HG02798 (cell line): ENCODE results near the gene PA2G4.
"Not testable (repeated sequence)": the region's sequence is repeated elsewhere in the genome, so short reads cannot be mapped to it uniquely, and the experiment has no call there.

Experiments
- ATAC-seq: cut with Tn5 transposase; IDR thresholded peaks from one replicate; pipeline ENCODE4 v1.9.1; 2021; ENCODE audit warnings: mild to moderate bottlenecking; ENCODE audit not compliant: unreplicated experiment, poor library complexity

Gene PA2G4

DNA sequence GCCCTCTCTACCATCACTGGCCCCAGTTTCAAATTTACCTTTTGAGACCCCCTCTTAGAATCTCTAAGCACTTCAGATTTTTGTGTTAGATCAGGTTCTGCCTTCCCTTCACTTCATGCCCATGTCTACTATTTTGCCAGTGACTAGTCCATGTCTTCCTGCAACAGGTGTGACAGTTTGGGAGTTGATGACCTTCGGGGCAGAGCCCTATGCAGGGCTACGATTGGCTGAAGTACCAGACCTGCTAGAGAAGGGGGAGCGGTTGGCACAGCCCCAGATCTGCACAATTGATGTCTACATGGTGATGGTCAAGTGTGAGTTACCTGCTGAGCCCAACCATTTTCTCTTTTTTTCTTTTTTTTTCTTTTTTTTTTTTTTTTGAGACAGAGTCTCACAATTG lies 5.8 kb upstream of the PA2G4 start:
- no peak for ATAC-seq

DNA sequence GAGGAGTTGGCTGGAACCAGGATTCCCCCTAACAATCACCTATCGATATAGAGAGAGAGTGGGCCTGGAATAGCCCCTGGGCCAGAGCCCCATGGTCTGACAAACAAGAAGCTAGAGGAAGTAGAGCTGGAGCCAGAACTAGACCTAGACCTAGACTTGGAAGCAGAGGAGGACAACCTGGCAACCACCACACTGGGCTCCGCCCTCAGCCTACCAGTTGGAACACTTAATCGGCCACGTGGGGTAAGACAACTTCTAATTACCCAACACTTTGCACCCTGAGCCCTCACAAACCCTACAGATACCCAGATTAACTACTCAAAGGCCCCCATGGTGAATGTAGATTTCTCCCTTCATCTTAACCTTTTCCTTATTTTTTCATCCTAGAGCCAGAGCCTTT lies 4.6 kb upstream of the PA2G4 start:
- no peak for ATAC-seq

DNA sequence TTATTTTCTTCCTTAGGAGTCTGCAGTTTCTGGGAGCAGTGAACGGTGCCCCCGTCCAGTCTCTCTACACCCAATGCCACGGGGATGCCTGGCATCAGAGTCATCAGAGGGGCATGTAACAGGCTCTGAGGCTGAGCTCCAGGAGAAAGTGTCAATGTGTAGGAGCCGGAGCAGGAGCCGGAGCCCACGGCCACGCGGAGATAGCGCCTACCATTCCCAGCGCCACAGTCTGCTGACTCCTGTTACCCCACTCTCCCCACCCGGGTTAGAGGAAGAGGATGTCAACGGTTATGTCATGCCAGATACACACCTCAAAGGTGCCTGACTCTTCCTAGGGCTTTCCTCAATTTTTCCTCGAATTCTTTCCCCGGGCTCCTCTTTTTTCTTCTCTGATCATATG lies 3.3 kb upstream of the PA2G4 start:
- no peak for ATAC-seq

DNA sequence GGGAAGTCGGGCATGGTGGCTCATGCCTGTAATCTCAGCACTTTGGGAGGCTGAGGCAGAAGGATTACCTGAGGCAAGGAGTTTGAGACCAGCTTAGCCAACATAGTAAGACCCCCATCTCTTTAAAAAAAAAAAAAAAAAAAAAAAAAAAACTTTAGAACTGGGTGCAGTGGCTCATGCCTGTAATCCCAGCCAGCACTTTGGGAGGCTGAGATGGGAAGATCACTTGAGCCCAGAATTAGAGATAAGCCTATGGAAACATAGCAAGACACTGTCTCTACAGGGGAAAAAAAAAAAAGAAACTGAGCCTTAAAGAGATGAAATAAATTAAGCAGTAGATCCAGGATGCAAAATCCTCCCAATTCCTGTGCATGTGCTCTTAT lies 1.7 kb upstream of the PA2G4 start:
- no peak for ATAC-seq

DNA sequence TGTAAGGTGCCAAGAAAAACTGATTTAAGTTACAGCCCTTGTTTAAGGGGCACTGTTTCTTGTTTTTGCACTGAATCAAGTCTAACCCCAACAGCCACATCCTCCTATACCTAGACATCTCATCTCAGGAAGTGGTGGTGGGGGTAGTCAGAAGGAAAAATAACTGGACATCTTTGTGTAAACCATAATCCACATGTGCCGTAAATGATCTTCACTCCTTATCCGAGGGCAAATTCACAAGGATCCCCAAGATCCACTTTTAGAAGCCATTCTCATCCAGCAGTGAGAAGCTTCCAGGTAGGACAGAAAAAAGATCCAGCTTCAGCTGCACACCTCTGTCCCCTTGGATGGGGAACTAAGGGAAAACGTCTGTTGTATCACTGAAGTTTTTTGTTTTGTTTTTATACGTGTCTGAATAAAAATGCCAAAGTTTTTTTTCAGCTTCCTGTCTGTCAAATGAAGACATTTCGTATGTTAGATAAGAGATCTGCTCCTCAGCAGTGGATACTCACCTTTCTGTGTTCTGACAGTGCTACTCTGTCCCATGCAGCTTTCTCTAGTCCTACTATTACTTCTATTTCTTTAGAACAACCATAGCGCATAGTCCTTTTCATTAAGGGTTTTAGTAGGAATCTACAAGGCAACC lies 1.2 kb upstream of the PA2G4 start:
- no peak for ATAC-seq

DNA sequence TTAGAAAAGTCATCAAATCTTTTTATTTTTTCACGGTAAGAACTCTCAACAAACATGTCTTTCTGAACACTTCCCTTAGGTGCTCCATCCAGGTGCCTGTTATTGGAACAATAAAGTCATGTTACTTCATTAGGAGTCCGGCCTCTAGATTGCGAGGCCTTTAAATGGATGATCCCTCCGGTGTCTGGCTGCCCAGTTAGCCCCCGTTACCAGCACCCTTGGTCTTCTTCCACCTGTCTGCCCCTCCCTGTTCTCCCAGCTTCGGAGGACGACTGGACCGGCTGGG lies 593 bp upstream of the PA2G4 start:
- ATAC-seq, result no peak

DNA sequence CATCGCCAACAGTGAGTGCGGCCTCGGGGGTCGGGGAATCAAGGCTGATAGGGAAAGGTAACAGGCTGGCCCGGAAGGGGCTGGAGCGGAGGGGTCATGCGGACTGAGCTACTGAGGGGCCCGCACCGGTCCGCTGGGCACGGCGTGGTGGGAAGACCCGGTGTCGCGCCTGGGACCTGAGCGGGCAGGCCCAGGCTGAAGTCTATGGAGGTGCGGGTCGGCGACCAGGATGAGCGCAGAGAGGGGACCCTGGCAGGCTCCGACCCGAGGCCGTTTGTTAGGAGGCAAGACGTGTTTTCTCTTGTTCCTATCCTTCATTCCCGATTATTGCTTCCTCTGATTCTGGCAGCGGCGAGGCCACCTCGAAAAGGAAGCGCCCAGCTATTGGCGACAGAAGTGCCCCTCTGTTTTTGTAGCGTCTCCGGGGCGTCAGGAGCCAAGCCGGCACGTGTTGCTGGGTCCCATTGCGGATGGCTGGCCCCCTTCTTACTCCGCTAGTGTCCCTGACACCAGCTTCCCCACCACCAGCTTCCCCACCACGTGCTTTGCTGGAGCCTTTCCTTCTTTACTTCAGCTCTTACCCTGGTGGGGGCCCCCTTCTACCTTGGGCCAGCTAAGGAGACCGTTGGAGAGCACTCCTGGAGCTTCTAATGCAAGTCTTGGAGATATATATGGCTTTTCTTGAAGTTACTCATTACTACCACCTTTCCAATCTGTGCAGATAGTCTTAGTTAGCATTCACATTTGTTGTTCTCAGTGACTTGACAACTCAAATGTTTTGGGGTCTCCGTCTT lies 653 bp downstream of the PA2G4 start:
- peak; percentile 11 for ATAC-seq

DNA sequence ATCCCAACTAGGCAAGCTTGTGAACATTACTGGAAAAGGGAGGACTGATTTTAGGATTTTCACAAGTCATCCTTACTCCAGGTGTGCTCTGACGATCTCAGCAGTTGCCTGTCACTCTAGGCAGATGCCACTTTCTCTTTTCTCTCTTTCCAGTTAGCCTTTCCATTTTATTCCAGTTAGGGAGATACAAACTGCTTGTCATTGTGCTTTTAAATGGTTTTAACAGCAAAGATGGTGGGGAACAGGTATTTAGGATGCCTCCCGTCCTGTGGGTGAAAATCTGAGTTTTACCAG lies 1.2 kb downstream of the PA2G4 start:
- no peak for ATAC-seq

DNA sequence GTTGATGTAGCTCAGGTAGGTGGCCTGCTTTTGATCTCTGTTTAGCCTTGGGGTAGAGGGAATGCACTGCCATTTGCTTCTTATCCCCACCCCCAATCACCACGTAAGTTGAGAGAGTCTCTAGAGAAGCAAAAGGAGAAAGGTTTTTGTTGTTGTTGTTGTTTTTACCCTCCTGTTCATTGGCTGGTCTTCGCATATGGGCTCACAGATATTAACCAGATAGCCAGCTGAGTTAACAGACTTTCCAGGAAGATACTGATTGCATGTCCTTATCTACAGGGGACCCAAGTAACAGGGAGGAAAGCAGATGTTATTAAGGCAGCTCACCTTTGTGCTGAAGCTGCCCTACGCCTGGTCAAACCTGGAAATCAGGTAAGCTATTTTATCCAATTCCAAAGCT lies 2.9 kb downstream of the PA2G4 start:
- ATAC-seq, result no peak

DNA sequence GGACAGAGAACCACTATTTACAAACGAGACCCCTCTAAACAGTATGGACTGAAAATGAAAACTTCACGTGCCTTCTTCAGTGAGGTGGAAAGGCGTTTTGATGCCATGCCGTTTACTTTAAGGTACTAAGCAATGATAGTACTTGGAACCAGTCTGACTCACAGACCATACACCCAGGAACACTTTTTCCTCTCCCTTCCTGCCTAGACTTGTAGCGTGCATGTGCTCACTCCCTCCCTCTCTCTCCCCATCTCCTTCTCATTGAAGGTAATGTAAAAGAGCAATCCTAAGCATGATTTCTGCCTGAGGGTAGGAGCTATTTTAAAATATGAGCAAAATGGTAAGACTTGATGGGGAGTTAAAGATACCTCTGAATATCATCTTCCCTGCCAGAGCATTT lies 6.2 kb downstream of the PA2G4 start:
- ATAC-seq, result no peak

DNA sequence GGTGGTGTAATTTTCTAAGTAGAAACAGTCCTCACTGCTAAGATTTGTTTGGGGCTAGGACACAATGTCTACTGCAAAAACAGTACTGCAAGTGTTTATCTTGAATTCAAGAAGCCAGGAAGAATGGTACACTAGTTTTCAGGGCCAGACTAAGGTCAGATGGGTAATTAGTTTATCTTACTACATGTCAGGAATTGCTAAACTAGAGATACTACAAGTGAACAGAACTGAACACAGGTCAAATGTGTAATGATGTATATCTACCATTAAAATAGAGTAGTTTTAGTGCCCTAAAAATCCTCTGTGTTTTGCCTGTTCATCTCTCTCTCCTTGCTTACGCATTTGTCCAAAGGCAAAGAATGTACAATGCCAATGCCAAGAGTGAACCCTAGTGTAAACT lies 9.7 kb downstream of the PA2G4 start:
- no peak for ATAC-seq

DNA sequence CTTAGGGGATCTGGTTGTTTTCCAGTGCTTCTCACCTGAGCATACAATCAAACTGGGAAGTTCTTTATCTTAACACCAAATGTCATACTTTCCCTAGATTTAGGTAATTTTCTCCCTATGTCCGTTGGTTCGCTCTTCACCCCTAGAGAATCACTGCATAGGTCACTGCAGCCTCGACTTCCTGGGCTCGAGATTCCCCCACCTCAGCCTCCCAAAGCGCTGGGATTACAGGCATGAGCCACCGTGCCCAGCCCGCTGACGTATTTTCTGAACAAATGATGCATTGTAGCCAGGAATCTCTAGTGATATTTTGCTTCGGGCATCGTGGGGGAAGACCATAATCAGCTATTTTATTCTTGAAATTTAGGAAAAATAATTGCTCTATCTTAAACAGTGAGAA lies 11.0 kb downstream of the PA2G4 start:
- ATAC-seq, result no peak

DNA sequence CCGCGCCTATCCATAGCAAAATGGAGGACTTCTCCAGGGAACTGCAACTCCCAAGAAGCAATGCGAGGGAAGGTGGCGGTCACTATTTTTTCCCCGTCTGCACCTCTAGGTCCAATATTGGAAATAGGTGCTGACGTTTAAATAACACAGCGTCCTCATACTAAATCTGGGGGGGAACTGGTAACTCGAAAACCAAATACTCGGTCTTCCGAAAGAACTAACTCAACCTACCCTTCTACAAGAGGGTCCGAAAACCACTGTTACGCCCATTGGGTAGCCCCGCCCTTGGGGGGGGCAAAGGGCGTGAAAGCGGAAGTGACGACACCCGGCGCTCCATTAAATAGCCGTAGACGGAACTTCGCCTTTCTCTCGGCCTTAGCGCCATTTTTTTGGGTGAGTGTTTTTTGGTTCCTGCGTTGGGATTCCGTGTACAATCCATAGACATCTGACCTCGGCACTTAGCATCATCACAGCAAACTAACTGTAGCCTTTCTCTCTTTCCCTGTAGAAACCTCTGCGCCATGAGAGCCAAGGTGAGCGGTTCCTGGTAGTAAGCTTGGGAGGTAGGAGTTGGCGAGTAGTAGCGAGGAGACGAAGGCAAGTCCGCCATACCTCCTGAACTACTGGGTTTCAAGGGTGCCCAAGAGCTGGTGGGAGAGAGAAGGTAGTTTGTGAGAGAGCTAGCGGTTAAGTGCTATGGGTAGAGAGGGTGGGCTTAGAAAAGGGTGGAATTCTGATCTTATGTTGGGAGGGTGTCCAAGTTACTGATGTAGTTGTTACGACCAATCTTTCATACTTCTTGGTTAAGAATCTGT lies 12.1 kb downstream of the PA2G4 start, which contains the start of gene RPL41:
Gene RPL41 (plus strand): TSS at position 367 of the 815 bp plus-strand sequence.
- peak; percentile 52 for ATAC-seq

DNA sequence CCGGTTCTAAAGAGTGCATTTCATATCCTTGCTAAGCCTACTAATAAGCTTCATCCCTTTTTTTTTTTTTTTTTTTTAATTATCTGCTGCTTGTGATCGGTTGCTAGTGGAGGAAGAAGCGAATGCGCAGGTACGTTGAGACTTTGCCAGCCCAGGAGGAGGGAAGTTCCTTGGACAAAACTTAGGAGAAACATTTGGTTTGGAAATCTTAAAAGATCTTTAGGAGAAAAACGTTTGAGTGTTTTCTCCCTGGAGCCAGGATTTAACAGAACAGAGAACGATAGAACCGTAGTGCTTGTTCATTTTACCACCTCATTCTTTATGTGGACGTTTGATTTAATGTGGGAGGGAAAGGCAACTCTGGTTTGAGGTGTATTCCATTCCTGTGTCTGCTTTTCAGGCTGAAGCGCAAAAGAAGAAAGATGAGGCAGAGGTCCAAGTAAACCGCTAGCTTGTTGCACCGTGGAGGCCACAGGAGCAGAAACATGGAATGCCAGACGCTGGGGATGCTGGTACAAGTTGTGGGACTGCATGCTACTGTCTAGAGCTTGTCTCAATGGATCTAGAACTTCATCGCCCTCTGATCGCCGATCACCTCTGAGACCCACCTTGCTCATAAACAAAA lies 12.8 kb downstream of the PA2G4 start:
- ATAC-seq, result not testable (repeated sequence)

DNA sequence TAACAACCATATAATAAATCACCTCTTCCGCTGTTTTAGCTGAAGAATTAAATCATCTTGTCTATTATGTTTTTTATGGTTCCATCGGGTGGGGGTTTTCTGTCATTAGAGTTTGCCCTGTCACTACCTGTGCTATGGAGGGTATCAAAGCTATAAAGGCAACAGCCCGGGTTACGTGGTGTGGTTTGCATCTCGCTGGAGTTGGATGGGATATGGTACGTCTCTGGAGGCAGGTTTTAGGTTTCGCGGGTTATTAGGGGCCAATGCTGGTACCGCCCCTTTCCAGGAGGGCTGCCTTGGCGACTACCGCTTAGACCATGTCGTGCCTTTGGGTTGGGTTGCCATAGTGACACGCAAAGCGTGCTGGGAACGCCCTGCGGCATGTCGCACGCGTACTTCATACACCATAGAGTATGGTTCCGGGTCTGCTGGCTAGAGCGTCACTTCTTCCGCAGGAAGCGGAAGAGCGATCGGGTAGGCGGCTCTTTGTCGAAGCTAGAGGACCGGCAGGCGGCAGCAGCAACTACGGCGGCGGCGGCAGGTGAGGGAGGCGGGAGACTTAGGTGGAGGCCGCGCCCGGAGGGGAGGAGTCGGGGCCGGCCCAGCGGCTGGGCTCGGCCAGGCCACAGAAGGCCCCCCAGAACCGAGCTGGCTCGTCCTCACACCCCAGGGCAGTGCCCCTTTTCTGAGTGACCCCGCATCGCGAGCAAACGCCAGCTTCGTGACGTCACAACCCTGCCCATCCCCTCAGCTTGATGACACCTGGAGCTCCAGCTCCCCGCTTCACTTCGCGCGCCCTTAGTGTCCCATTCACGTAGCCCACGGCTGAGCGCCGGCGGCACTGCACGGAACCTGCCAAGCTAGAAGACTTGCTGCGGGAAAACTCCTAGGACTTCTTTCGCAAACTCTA lies 13.7 kb downstream of the PA2G4 start, which contains the start of gene ZC3H10:
Gene ZC3H10 (plus strand): TSS at position 489 of the 910 bp plus-strand sequence. CDS start 2,297 bp downstream, outside the sequence.
- ATAC-seq, result peak; percentile 83

DNA sequence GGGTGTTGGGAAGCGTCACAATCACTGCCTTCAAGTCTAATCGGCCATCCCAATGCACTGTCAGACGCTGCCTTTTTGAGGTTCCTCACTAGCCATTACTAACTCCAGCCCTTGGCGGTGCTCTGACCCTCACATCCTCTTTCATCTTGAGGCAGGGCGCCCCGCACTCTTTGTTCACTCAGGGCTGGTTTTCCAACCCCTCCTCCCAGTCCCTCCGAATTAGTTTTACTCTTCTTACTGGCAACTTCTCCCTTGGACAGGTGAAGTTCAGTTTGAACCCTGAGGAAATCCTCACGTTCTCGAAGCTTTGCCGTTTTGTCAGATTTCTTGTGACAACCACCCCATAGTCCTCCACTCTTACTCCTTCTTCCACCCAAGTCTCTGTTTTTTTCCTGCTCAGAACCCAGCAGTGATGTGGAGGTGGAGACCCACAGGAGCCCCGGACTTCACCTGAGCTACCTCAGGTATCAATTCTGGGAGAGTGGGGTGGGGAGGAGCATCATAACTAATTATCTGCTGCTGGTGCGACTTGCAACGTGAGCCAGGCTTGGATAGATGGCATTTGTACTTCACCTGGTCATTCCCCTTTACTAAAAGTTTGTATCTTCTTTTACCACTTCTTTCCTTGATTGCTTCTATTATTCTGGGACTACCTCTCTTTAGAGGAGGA lies 14.5 kb downstream of the PA2G4 start:
- peak; percentile 1 for ATAC-seq

DNA sequence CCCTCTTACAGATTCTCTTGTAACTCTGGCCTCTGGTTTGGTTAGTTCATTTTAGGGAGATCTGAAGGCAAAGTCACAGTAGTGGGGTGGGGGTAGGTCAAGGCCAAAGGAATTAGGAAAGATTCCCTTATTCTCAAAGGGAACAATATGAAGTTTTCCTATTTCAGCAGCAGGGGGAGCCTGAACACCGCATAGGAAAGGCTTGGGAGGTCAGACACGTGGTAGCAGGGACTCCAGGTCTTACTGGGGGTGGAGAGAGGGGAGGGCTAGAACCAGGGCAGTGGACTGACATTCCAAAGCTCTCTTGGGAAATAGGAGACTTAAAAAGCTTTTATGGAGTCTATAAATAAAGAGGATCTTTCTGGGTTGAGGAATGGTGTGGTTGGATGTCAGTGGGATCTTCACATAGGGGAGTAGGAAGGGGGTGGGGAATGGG lies 15.0 kb downstream of the PA2G4 start:
- ATAC-seq, result no peak

DNA sequence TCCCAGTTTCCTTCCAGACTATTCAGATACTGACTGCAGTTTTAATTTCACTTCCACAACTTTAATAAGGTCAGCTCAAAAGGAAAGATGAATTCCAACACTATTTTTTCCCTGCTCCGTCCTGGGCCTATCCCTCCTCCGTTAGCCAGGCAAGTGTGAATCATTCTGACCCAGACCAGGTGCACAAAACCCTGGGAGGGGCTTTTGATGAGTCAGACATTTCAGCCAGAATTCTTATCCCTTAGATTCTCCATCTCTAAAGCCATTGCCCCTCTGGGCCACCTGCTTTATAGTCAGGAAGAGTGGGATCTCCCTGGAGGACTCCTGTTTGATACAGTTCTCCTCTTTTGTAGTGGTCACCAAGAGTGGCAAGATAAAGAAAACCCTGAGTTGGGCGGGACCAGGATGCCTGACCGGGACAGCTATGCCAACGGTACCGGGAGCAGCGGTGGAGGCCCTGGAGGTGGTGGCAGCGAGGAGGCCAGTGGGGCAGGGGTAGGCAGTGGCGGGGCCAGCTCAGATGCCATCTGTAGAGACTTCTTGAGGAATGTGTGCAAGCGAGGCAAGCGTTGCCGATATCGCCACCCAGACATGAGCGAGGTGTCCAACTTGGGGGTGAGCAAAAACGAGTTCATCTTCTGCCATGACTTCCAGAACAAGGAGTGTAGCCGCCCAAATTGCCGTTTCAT lies 15.9 kb downstream of the PA2G4 start:
- ATAC-seq, result no peak
